K562 (cell line): ENCODE results near the gene DNASE2B. TPM values are rescaled to one million over a fixed set of nuclear protein-coding genes. Genes with fewer than 3 reads are reported as not detected.

Source experiments
- ATAC-seq: fragments of 200-7000 bp; cut with Tn5 transposase; 3 replicates; pipeline ENCODE4 v1.9.1; 2020; ENCODE audit warnings: moderate library complexity
- BruUV-seq: library from RNA; stranded (reverse); fragments of 400-500 nt; replicated peaks from 2 replicates; lab custom pipeline; 2021; lab: Mats Ljungman, UMichigan
- CTCF ChIA-PET: fragments of 300-600 bp; formaldehyde crosslinking; extraction: SDS; loops from one replicate; lab custom pipeline; 2021; ENCODE audit warnings: low intra/inter-chr PET ratio; lab: Yijun Ruan, JAX
- POLR2A ChIA-PET: fragments of 300-600, 350-650 bp; sonication (Branson Sonifier 250); formaldehyde crosslinking; extraction: SDS; loops from one replicate; lab custom pipeline; 2021; ENCODE audit warnings: antibody characterized with exemption, inconsistent platforms; lab: Yijun Ruan, JAX
- DNase-seq, 4 experiments: peaks; one replicate each; pipeline versions ENCODE4 v3.0.0 to v3.0.0-alpha.2; 2011 to 2018; ENCODE audit warnings: low spot score in 3 of 4, mixed read lengths in 3 of 4; ENCODE audit errors: extremely low read depth in 1 of 4
- FAIRE-seq: peaks from 2 replicates; lab custom pipeline; 2011; peaks lifted over from hg19 to GRCh38; lab: Jason Lieb, UNC
- H2AFZ ChIP-seq: 2 replicates; pipeline ENCODE4 v1.6.0; 2011; ENCODE audit warnings: low read depth, low read length, control low read depth, inconsistent platforms
- H3K27ac ChIP-seq: fragments of 200-600 bp; 3 replicates; pipeline ENCODE4 v1.8.0; 2011; ENCODE audit warnings: low read depth, mild to moderate bottlenecking, control low read depth, inconsistent platforms, low read length, moderate library complexity, mixed read lengths; ENCODE audit errors: extremely low read depth
- H3K27me3 ChIP-seq, 2 experiments: fragments of 300-600 bp in 1 of 2; 2 replicates in 1 of 2; 3 replicates in 1 of 2; pipeline versions ENCODE4 v1.6.0 to v1.8.0; 2011; ENCODE audit warnings: inconsistent platforms in 2 of 2, low read length in 2 of 2, mild to moderate bottlenecking in 1 of 2, mixed read lengths in 1 of 2, moderate library complexity in 1 of 2; ENCODE audit not compliant: control insufficient read depth in 2 of 2, insufficient read depth in 2 of 2
- H3K36me3 ChIP-seq: fragments of 300-600 bp; 3 replicates; pipeline ENCODE4 v1.8.0; 2011; ENCODE audit warnings: mild to moderate bottlenecking, low read length, inconsistent platforms; ENCODE audit not compliant: control insufficient read depth, insufficient read depth
- H3K4me1 ChIP-seq, 2 experiments: fragments of 200-600 bp in 1 of 2; replicated peaks in 1 of 2; 2 replicates in 1 of 2; 3 replicates in 1 of 2; pipeline versions ENCODE4 v1.5.1 to v1.8.0; 2011; ENCODE audit warnings: inconsistent platforms in 2 of 2, low read length in 2 of 2, mild to moderate bottlenecking in 1 of 2, mixed read lengths in 1 of 2, moderate library complexity in 1 of 2; ENCODE audit not compliant: control insufficient read depth in 2 of 2, insufficient read depth in 2 of 2
- H3K4me2 ChIP-seq: 2 replicates; pipeline ENCODE4 v1.6.1; 2011; ENCODE audit warnings: low read length, control low read depth, inconsistent platforms, mixed read lengths; ENCODE audit not compliant: insufficient read depth
- H3K4me3 ChIP-seq: fragments of 200-600 bp; sonication (generic), shearing (Covaris generic); 2 replicates; pipeline ENCODE4 v1.5.1; 2016; ENCODE audit warnings: control low read depth, inconsistent platforms
- H3K79me2 ChIP-seq: fragments of 200-600 bp; 3 replicates; pipeline ENCODE4 v1.8.0; 2011; ENCODE audit warnings: low read length, inconsistent platforms; ENCODE audit not compliant: control insufficient read depth, insufficient read depth
- H3K9ac ChIP-seq, 2 experiments: 2 replicates each; pipeline versions ENCODE4 v1.6.0 to v1.6.1; 2011; ENCODE audit warnings: low read depth in 2 of 2, low read length in 2 of 2, control low read depth in 1 of 2, inconsistent platforms in 1 of 2, mild to moderate bottlenecking in 1 of 2, mixed read lengths in 1 of 2; ENCODE audit not compliant: insufficient read depth in 1 of 2
- H3K9me1 ChIP-seq: one replicate; pipeline ENCODE4 v1.6.0; 2011; ENCODE audit warnings: inconsistent platforms, mild to moderate bottlenecking, low read length, moderate library complexity; ENCODE audit not compliant: control insufficient read depth, insufficient read depth
- H3K9me3 ChIP-seq: replicated peaks from 2 replicates; pipeline ENCODE4 v1.5.1; 2011; ENCODE audit warnings: low read depth, low read length, inconsistent platforms; ENCODE audit not compliant: control insufficient read depth, insufficient read depth
- H4K20me1 ChIP-seq: replicated peaks from 2 replicates; pipeline ENCODE4 v1.6.1; 2011; ENCODE audit warnings: low read length, inconsistent platforms, mixed read lengths; ENCODE audit not compliant: control insufficient read depth, insufficient read depth
- ID3 ChIP-seq, 2 experiments: fragments of 250-450 bp in 1 of 2; fragments of 450-650 bp in 1 of 2; sonication (Bioruptor Pico) in 1 of 2; IDR thresholded peaks; 2 replicates each; pipeline versions ENCODE4 v1.6.1 to v1.8.0; 2016 to 2021; ENCODE audit warnings: mild to moderate bottlenecking in 2 of 2, moderate library complexity in 2 of 2, missing compliant biosample characterization in 1 of 2, missing genetic modification characterization in 1 of 2
- ILK ChIP-seq: fragments of 450-650 bp; IDR thresholded peaks from 2 replicates; pipeline ENCODE4 v1.6.1; 2016; ENCODE audit warnings: missing genetic modification characterization, low read depth, mild to moderate bottlenecking, missing compliant biosample characterization, moderate library complexity, borderline replicate concordance
- MAZ ChIP-seq, 2 experiments: fragments of 450-650 bp in 1 of 2; sonication (generic) in 1 of 2; formaldehyde crosslinking; IDR thresholded peaks in 1 of 2; conservative IDR thresholded peaks in 1 of 2; 2 replicates each; pipeline versions ENCODE4 v1.4.0 to v1.5.0; 2020; ENCODE audit warnings: mild to moderate bottlenecking in 1 of 2, missing genetic modification reagents in 1 of 2
- MCM3 ChIP-seq: fragments of 450-650 bp; IDR thresholded peaks from 2 replicates; pipeline ENCODE4 v1.6.1; 2016
- MCM7 ChIP-seq, 2 experiments: fragments of 450-650 bp; IDR thresholded peaks; 2 replicates each; pipeline ENCODE4 v1.6.1; 2016 to 2018
- OTX1 ChIP-seq: fragments of 450-650 bp; formaldehyde crosslinking; IDR thresholded peaks from 2 replicates; pipeline ENCODE4 v1.4.0; 2022; ENCODE audit warnings: mild to moderate bottlenecking
- TEAD1 ChIP-seq, 2 experiments: fragments of 450-650 bp in 1 of 2; sonication (generic) in 1 of 2; formaldehyde crosslinking; IDR thresholded peaks; 2 replicates each; pipeline versions ENCODE4 v1.4.0 to v1.8.0; 2020 to 2022; ENCODE audit warnings: mild to moderate bottlenecking in 2 of 2, missing genetic modification reagents in 1 of 2
- ZNF133 ChIP-seq: fragments of 250-450 bp; sonication (Bioruptor Pico); IDR thresholded peaks from 2 replicates; pipeline ENCODE4 v1.4.0; 2020; ENCODE audit warnings: mild to moderate bottlenecking
- ZNF407 ChIP-seq: fragments of 450-650 bp; IDR thresholded peaks from 2 replicates; pipeline ENCODE4 v1.6.1; 2016; ENCODE audit warnings: low read depth
- ZNF77 ChIP-seq: fragments of 250-450 bp; sonication (Bioruptor Pico); IDR thresholded peaks from 2 replicates; pipeline ENCODE4 v1.5.0; 2020
- WGBS: fragments of 100-300 bp; shearing (Covaris generic); methylation state at CpG from one replicate; pipeline ENCODE4 v1.1.6; 2016; ENCODE audit warnings: low coverage, mixed read lengths; ENCODE audit not compliant: insufficient coverage; ENCODE audit errors: missing lambda C conversion rate; 5-methylcytosine and 5-hydroxymethylcytosine counted together
- in situ Hi-C: fragments of 300-500 bp; cut with MboI; formaldehyde crosslinking; loops from 4 replicates; pipeline ENCODE4 v1.15.0; 2018; ENCODE audit warnings: inconsistent platforms, mixed read lengths
- intact Hi-C: fragments of 100-400 bp; cut with micrococcal nuclease; formaldehyde crosslinking; loops from 2 replicates; pipeline ENCODE4 v1.14.2; 2022
- polyA plus RNA-seq, 8 experiments: library from polyadenylated mRNA; depleted of rRNA in 4 of 8; stranded (reverse) in 5 of 8; unstranded in 3 of 8; fragments of >200 nt; fragmentation: Nextera tagmentation in 2 of 8; fragmentation: Illumina TruSeq in 1 of 8; extraction: Ambion mirVana in 2 of 8; extraction: Trizol in 1 of 8; gene quantifications; 2 replicates each; pipeline versions ENCODE4 v1.2.1 to v1.2.3, GENCODE V29; 2011 to 2014; ENCODE audit warnings: inconsistent platforms in 1 of 8, missing spikeins in 1 of 8
- total RNA-seq, 7 experiments: library from RNA; depleted of rRNA in 6 of 7; stranded (reverse); fragments of >200 nt in 6 of 7; fragmentation: Illumina TruSeq in 2 of 7; extraction: Trizol in 2 of 7; gene quantifications; 2 replicates each; pipeline versions ENCODE4 v1.2.1 to v1.2.3, GENCODE V29; 2011 to 2021; ENCODE audit warnings: low replicate concordance in 1 of 7
- TF ChIP-seq, protein P1 (sequence below), 3 experiments: fragments of 200-800 bp in 1 of 3; sonication (Bioruptor generic) in 1 of 3; sonication (generic) in 1 of 3; formaldehyde crosslinking in 1 of 3; IDR thresholded peaks; 2 replicates each; pipeline versions ENCODE4 v1.6.1 to v1.8.0; 2016 to 2022; ENCODE audit warnings: mild to moderate bottlenecking in 2 of 3, missing compliant biosample characterization in 2 of 3, missing genetic modification characterization in 2 of 3, missing genetic modification reagents in 1 of 3

The DNASE2B gene
- total and polyA plus RNA-seq, 9 of the 15 experiments (the other 6 are each of a cell fraction or from before 2014, with no cell fraction given) = not detected

GRCh38 chr1:84358695-84359094 is 39.6 kb upstream of the DNASE2B start:
- in situ Hi-C loops (no loop called here), intact Hi-C loops (no loop called here)
- H2AFZ ChIP-seq = no peak overlapping the region
- CTCF ChIA-PET = no interaction called here
- DNase-seq (no peak), ATAC-seq (no peak), FAIRE-seq (no peak)
- no peak overlapping the region for H3K4me3 ChIP-seq
- no peaks in the 10 kb centered on the region for H3K36me3 ChIP-seq
- no peaks in the 10 kb centered on the region; a peak in 1 of 5 replicates for H3K27me3 ChIP-seq
- no peak overlapping the region for H3K27ac ChIP-seq
- H3K9me1 ChIP-seq = no peaks in the 10 kb centered on the region
- no peaks in the 10 kb centered on the region for H3K4me1 ChIP-seq
- WGBS = 15% methylated on average over 4 of the region's 4 CpGs
- no peak overlapping the region for H3K4me2 ChIP-seq
- H3K79me2 ChIP-seq = no peaks in the 10 kb centered on the region
- POLR2A ChIA-PET = no interaction called here
- no TSS peak for BruUV-seq
- H3K9me3 ChIP-seq = no peaks in the 10 kb centered on the region
- no peaks in the 10 kb centered on the region for H4K20me1 ChIP-seq
- H3K9ac ChIP-seq = no peak overlapping the region
- TF ChIP-seq MCM3 = no peak
- no peak for TF ChIP-seq ZNF133 (CRISPR knock-in tag)
- TF ChIP-seq TEAD1 (CRISPR knock-in tag; IDR thresholded peaks at IDR 0.05) = no peak
- TF ChIP-seq ZNF77 (CRISPR knock-in tag) = no peak
- TF ChIP-seq MCM7 (IDR thresholded peaks at IDR 0.05) = no peak
- TF ChIP-seq ID3 (CRISPR knock-in tag; IDR thresholded peaks at IDR 0.05) = no peak
- TF ChIP-seq ID3 (tag; IDR thresholded peaks at IDR 0.05) = no peak
- TF ChIP-seq, protein P1, sequence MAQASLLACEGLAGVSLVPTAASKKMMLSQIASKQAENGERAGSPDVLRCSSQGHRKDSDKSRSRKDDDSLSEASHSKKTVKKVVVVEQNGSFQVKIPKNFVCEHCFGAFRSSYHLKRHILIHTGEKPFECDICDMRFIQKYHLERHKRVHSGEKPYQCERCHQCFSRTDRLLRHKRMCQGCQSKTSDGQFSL (CRISPR knock-in tag; IDR thresholded peaks at IDR 0.05) = no peak
- TF ChIP-seq, protein P1 (tag; IDR thresholded peaks at IDR 0.05) = no peak
- TF ChIP-seq MAZ (CRISPR knock-in tag; conservative IDR thresholded peaks at IDR 0.05 in 1 of 2, IDR thresholded peaks at IDR 0.05 in 1 of 2) = no peak
- no peak for TF ChIP-seq ZNF407
- TF ChIP-seq OTX1 (CRISPR knock-in tag) = no peak
- no peak for TF ChIP-seq ILK (tag)
